Neural cell (in vitro differentiated cells): ENCODE measurements around the gene PDIA6. TPM values are rescaled to one million over a fixed set of nuclear protein-coding genes. Genes with fewer than 3 reads are reported as not detected.
A peak's percentile ranks its signal among the peaks of the same experiment; 100 is the strongest.

Source experiments
- H2AFZ ChIP-seq: fragments of 200-600, 300-800 bp; sonication (generic), shearing (Covaris generic); 2 replicates; pipeline ENCODE4 v1.6.0; 2014; ENCODE audit warnings: low read depth, mild to moderate bottlenecking, antibody characterized with exemption, low read length, moderate library complexity
- H3F3A ChIP-seq: fragments of 200-600 bp; shearing (Covaris generic); 2 replicates; pipeline ENCODE4 v1.6.1; 2016; ENCODE audit warnings: mild to moderate bottlenecking, moderate library complexity, mixed read lengths, antibody characterized with exemption, low read length; ENCODE audit not compliant: insufficient read depth, poor library complexity, severe bottlenecking
- H3K27ac ChIP-seq: fragments of 200-600, 300-800 bp; sonication (generic), shearing (Covaris generic); 2 replicates; pipeline ENCODE4 v1.5.1; 2014; ENCODE audit warnings: mild to moderate bottlenecking, low read length, moderate library complexity
- H3K27me3 ChIP-seq: fragments of 300-800, 200-600 bp; sonication (generic), shearing (Covaris generic); 2 replicates; pipeline ENCODE4 v1.6.0; 2014; ENCODE audit warnings: mild to moderate bottlenecking, low read depth, low read length, moderate library complexity; ENCODE audit not compliant: insufficient read depth
- H3K36me3 ChIP-seq: fragments of 300-800, 200-600 bp; sonication (generic), shearing (Covaris generic); 2 replicates; pipeline ENCODE4 v1.5.1; 2014; ENCODE audit warnings: mild to moderate bottlenecking, antibody characterized with exemption, low read length, moderate library complexity; ENCODE audit not compliant: insufficient read depth
- H3K4me2 ChIP-seq: fragments of 300-800, 200-600 bp; sonication (generic), shearing (Covaris generic); 2 replicates; pipeline ENCODE4 v1.6.0; 2014; ENCODE audit warnings: mild to moderate bottlenecking, low read length
- H3K4me3 ChIP-seq: fragments of 300-800, 200-600 bp; sonication (generic), shearing (Covaris generic); 2 replicates; pipeline ENCODE4 v1.5.1; 2014; ENCODE audit warnings: mild to moderate bottlenecking, low read length, moderate library complexity
- H3K79me2 ChIP-seq: fragments of 200-600 bp; shearing (Covaris generic); replicated peaks from 2 replicates; pipeline ENCODE4 v1.6.0; 2014; ENCODE audit warnings: mild to moderate bottlenecking, low read length, moderate library complexity; ENCODE audit not compliant: insufficient read depth
- H3K9ac ChIP-seq: fragments of 300-800, 200-600 bp; sonication (generic), shearing (Covaris generic); 2 replicates; pipeline ENCODE4 v1.6.1; 2016; ENCODE audit warnings: mild to moderate bottlenecking, low read length, mixed read lengths
- H3K9me2 ChIP-seq: fragments of 200-600 bp; shearing (Covaris generic); 2 replicates; pipeline ENCODE4 v1.6.1; 2016; ENCODE audit warnings: mild to moderate bottlenecking, low read length, mixed read lengths; ENCODE audit not compliant: insufficient read depth
- H3K9me3 ChIP-seq: fragments of 200-600, 300-800 bp; sonication (generic), shearing (Covaris generic); 2 replicates; pipeline ENCODE4 v1.6.1; 2016; ENCODE audit warnings: mild to moderate bottlenecking, mixed run types, low read length, moderate library complexity, mixed read lengths
- H4K20me1 ChIP-seq: fragments of 200-600 bp; shearing (Covaris generic); 2 replicates; pipeline ENCODE4 v1.6.1; 2016; ENCODE audit warnings: mild to moderate bottlenecking, mixed run types; ENCODE audit not compliant: insufficient read depth
- CTCF ChIP-seq: fragments of 450-650 bp; IDR thresholded peaks from 2 replicates; pipeline ENCODE4 v1.5.1; 2014; ENCODE audit warnings: antibody characterized with exemption, mild to moderate bottlenecking, moderate library complexity; ENCODE audit not compliant: poor library complexity, severe bottlenecking
- EP300 ChIP-seq: fragments of 450-650 bp; conservative IDR thresholded peaks from 2 replicates; pipeline ENCODE4 v1.6.1; 2014; ENCODE audit warnings: antibody characterized with exemption, mild to moderate bottlenecking, moderate library complexity; ENCODE audit not compliant: poor library complexity, severe bottlenecking
- EZH2 ChIP-seq: fragments of 200-600, 300-800 bp; shearing (Covaris generic), sonication (generic); IDR thresholded peaks from 2 replicates; pipeline ENCODE4 v1.6.1; 2014; ENCODE audit warnings: antibody characterized with exemption, low read length, borderline replicate concordance, mild to moderate bottlenecking; ENCODE audit not compliant: insufficient read depth, poor library complexity, severe bottlenecking
- MXI1 ChIP-seq: fragments of 450-650 bp; conservative IDR thresholded peaks from 2 replicates; pipeline ENCODE4 v1.6.1; 2014; ENCODE audit warnings: antibody characterized with exemption, mild to moderate bottlenecking; ENCODE audit not compliant: poor library complexity, severe bottlenecking
- POLR2AphosphoS5 ChIP-seq: IDR thresholded peaks from 2 replicates; pipeline ENCODE4 v1.6.1; 2012
- RAD21 ChIP-seq: fragments of 450-650 bp; conservative IDR thresholded peaks from 2 replicates; pipeline ENCODE4 v1.6.1; 2014; ENCODE audit warnings: antibody characterized with exemption, mild to moderate bottlenecking, moderate library complexity
- REST ChIP-seq: IDR thresholded peaks from 2 replicates; pipeline ENCODE4 v1.6.1; 2012; ENCODE audit warnings: borderline replicate concordance
- SMC3 ChIP-seq: fragments of 450-650 bp; conservative IDR thresholded peaks from 2 replicates; pipeline ENCODE4 v1.6.1; 2014; ENCODE audit warnings: antibody characterized with exemption, mild to moderate bottlenecking, moderate library complexity; ENCODE audit not compliant: poor library complexity
- TAF1 ChIP-seq: IDR thresholded peaks from 2 replicates; pipeline ENCODE4 v1.6.1; 2012; ENCODE audit warnings: low read depth
- polyA plus RNA-seq: library from polyadenylated mRNA; depleted of rRNA; stranded (reverse); fragments of >200 nt; gene quantifications from 2 replicates; pipeline ENCODE4 v1.2.3, GENCODE V29; 2014

PDIA6 gene
- polyA plus RNA-seq, 1 donor from 2014 or later = 124 TPM

GRCh38 chr2:10847008-10847407 lies 34.4 kb upstream of the PDIA6 start:
- no peak for TF ChIP-seq EP300
- TF ChIP-seq REST = no peak
- TF ChIP-seq CTCF = no peak
- no peak for TF ChIP-seq EZH2
- TF ChIP-seq MXI1 = no peak
- TF ChIP-seq POLR2AphosphoS5 = no peak
- no peak for TF ChIP-seq RAD21
- TF ChIP-seq TAF1 = no peak
- TF ChIP-seq SMC3 = no peak
- H3K9me3 ChIP-seq = peaks cover 2% of the 10 kb centered on the region
- H3K27ac ChIP-seq = no peak overlapping the region

GRCh38 chr2:10846110-10846861 lies 33.7 kb upstream of the PDIA6 start:
- Histone ChIP-seq H3K36me3 (no peaks in the 10 kb centered on the region), H3K4me2 (no peak overlapping the region), H3K79me2 (no peaks in the 10 kb centered on the region), H3K27me3 (no peaks in the 10 kb centered on the region), H3F3A (no peaks in the 10 kb centered on the region), H3K9me3 (peaks cover 4% of the 10 kb centered on the region), H3K9me2 (no peaks in the 10 kb centered on the region), H4K20me1 (no peaks in the 10 kb centered on the region), H3K4me3 (no peak overlapping the region), H3K9ac (no peak overlapping the region), H3K27ac (no peak overlapping the region), H2AFZ (no peak overlapping the region)
- no peak for TF ChIP-seq RAD21
- peak; percentile 66 for TF ChIP-seq REST

More at GRCh38 chr2:10847008-10847407, 34.4 kb upstream of the PDIA6 start:
- no peak overlapping the region for H3K4me2 ChIP-seq
- no peaks in the 10 kb centered on the region for H3K36me3 ChIP-seq
- H3K4me3 ChIP-seq = no peak overlapping the region
- no peak overlapping the region for H3K9ac ChIP-seq
- H2AFZ ChIP-seq = no peak overlapping the region
- no peaks in the 10 kb centered on the region for H4K20me1 ChIP-seq
- H3F3A ChIP-seq = no peaks in the 10 kb centered on the region
- H3K27me3 ChIP-seq = no peaks in the 10 kb centered on the region
- no peaks in the 10 kb centered on the region for H3K79me2 ChIP-seq
- H3K9me2 ChIP-seq = no peaks in the 10 kb centered on the region
